GM12864 (cell line): ENCODE measurements around the gene GRID1.

Source experiments
- DNase-seq: peaks from one replicate; pipeline ENCODE4 v3.0.0-alpha.2; 2011; ENCODE audit warnings: low read depth
- H3K4me3 ChIP-seq: 2 replicates; pipeline ENCODE4 v1.5.1; 2011; ENCODE audit warnings: mild to moderate bottlenecking, low read depth, low read length, control low read depth
- TF ChIP-seq, protein P1 (sequence below): IDR thresholded peaks from 2 replicates; pipeline ENCODE4 v1.5.1; 2011; ENCODE audit warnings: low read depth, mild to moderate bottlenecking, moderate library complexity, low read length, control low read depth, inconsistent platforms; ENCODE audit errors: missing control alignments

The GRID1 gene

DNA sequence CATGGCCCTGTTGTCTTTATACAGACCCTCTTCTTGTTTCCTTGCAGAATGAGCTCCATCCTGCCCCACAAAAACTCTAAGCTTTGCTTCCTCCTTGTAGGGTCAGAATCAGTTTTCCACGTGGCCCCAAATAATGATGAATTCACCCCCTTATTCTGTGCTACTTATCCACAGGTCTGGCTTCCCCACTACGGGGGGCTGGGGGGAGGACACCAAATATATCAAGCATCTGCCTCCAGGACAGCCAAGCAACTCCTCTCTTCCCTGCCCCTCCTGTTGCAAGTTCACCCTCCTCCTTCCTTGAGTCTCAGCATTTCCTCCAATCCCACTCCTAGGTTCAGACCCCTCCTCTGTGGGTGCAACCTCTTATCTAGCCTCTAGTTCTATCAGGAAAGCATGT, 743.3 kb downstream of the GRID1 start:
- no peak for DNase-seq
- H3K4me3 ChIP-seq: no peak overlapping the region
- TF ChIP-seq, protein P1, sequence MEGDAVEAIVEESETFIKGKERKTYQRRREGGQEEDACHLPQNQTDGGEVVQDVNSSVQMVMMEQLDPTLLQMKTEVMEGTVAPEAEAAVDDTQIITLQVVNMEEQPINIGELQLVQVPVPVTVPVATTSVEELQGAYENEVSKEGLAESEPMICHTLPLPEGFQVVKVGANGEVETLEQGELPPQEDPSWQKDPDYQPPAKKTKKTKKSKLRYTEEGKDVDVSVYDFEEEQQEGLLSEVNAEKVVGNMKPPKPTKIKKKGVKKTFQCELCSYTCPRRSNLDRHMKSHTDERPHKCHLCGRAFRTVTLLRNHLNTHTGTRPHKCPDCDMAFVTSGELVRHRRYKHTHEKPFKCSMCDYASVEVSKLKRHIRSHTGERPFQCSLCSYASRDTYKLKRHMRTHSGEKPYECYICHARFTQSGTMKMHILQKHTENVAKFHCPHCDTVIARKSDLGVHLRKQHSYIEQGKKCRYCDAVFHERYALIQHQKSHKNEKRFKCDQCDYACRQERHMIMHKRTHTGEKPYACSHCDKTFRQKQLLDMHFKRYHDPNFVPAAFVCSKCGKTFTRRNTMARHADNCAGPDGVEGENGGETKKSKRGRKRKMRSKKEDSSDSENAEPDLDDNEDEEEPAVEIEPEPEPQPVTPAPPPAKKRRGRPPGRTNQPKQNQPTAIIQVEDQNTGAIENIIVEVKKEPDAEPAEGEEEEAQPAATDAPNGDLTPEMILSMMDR: no peak

DNA sequence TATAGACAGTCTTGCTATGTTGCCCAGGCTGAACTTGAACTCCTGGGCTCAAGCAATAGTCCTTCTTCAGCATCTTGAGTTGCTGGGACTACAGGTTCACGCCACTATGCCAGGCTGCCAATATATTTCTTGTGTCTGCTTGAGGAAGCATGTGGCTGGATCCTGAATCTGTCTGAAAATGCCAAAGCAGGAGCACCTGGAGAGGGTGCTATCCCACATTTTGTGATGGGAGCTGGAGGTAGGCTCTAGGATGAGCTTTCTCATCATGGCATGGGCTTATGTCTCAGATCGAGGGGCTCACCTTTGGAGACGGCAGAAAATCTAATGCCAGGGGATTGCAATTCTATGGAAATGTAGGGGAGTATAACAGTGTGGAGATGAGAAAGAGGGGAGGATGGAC, 744.2 kb downstream of the GRID1 start:
- TF ChIP-seq, protein P1: no peak
- no peak overlapping the region for H3K4me3 ChIP-seq
- DNase-seq: no peak

DNA sequence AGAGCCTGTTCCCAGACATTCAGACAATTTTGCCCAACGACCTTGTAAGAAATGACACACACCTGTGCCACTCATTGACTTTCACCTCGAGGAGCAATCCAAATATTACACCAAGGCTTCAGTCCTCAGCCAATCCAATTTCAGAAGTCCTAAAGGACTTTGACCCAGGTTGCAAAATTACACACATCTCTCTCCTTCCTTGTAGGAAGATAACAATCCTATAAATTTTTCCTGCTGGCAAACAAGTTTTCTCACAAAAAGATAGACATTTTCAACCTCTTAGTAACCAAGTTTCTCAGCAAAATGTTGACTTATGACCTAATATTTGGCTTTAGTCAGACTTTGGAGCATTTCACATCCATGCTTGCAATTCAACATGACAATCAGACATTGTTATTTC, 745.0 kb downstream of the GRID1 start:
- TF ChIP-seq, protein P1: no peak
- DNase-seq: no peak
- no peak overlapping the region for H3K4me3 ChIP-seq

DNA sequence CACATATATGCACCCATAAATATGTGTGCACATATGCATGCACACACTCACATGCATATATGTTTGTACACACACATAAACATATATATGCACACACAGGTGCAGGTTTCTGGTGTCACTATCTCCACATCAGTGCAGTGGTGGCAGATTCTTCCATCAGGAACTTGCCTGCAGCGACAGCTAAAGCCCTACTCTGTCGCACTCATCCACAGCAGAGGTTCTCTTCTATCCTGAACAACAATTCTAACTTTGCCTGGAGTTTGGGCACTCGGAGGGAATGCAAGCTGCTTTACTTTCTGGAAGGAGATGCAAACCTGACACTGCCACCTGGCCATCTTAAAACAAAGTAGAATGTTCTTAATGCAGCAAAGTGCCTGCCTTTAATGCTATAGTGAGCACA, 745.8 kb downstream of the GRID1 start:
- H3K4me3 ChIP-seq: no peak overlapping the region
- TF ChIP-seq, protein P1: no peak

DNA sequence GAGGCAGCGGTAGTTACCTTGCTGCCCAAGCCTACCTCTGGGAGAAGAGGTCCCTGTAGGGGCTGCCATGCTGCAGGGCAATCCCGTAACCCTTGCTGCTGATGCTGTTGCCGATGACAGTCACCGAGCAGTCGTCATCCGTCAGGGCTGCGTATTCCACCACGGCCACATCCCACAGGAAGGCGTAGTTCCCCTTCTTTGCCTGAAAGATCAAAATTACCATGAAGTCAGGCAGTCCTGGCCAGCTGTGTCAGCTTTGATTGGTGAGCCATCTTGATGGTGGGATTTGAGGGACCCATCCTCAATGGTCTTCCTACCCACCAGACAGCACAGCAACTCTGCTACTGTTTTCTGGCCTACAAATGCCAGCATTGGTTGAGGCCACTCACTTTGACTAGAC, 746.8 kb downstream of the GRID1 start:
- H3K4me3 ChIP-seq: no peak overlapping the region
- no peak for DNase-seq
- TF ChIP-seq, protein P1: no peak

More for the DNA sequence above, 745.8 kb downstream of the GRID1 start:
- DNase-seq: no peak

DNA sequence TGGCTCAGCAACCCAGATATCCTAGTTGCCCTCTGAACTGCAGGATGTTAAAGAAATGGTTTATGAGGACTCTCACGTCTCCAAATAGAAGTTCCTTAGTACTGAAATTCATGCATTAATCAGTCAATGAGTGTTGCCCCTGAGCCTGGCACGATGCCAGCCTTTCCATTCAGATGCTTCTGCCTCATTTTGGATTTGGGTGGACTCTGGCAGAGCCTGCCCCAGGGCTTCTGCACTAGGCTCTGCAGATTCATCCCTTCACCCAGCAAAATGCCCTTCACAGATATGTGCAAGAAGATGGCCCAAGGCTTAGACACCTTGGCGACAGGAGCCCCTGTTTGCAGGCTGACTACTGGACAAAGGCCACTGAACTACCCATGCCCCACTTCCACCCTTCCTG, 747.8 kb downstream of the GRID1 start:
- no peak for DNase-seq
- H3K4me3 ChIP-seq: no peak overlapping the region
- TF ChIP-seq, protein P1: no peak

DNA sequence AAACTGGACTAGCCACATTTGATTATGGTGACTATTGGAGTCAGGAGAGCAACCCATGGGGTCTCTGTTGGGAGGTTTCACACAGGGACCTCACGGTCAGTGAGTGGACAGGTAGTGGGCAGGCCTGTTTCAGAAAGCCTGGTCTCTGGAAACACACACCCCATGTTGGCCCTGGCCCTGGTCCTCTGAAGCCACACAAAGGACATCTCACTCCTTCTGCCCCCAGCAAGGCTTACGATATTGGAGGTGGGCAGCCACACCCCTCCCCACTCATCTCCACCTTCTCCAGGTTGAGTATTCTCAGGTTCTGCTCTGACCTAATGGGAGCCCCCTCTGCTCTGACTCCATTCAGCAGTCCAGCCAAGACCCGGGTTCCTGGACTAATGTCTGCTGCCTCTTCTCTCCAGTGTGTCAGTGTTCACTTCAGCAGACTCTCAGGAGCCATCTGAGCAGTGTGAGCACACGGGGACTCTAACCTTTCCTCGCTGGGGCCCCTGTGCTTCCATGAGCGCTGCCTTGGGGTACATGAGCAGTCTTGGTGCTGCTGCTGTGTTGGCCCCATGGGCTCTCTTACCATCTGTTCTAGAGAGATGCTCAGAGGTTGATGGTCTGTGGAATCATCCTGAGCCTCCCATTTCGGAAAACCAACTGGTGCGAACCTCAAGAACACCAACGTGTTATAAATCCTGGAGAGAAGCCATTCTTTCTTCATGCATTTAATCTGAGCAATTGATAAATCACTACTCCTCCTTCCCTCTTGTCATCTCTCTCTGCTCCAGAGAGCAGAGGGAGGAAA, 748.6 kb downstream of the GRID1 start:
- TF ChIP-seq, protein P1: no peak
- H3K4me3 ChIP-seq: no peak overlapping the region
- DNase-seq: no peak
